UCSD-AML1 (cell line): ENCODE data around the gene ATRIP.
"Not testable (repeated sequence)": the region's sequence is repeated elsewhere in the genome, so short reads cannot be mapped to it uniquely, and the experiment has no call there.

Experiments
- DNase-seq: peaks from one replicate; lab custom pipeline; 2025; ENCODE audit not compliant: unreplicated experiment; lab: John Stamatoyannopoulos, UW

ATRIP gene

DNA sequence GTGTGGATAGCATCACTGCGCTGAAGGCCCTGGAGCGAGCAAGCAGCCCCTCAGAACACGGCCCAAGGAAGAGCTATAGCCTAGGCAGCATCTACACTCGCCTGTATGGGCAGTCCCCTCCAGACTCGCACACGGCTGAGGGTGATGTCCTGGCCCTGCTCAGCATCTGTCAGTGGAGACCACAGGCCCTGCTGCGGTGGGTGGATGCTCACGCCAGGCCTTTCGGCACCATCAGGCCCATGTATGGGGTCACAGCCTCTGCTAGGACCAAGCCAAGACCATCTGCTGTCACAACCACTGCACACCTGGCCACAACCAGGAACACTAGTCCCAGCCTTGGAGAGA, 20.5 kb downstream of the ATRIP start:
- no peak for DNase-seq

DNA sequence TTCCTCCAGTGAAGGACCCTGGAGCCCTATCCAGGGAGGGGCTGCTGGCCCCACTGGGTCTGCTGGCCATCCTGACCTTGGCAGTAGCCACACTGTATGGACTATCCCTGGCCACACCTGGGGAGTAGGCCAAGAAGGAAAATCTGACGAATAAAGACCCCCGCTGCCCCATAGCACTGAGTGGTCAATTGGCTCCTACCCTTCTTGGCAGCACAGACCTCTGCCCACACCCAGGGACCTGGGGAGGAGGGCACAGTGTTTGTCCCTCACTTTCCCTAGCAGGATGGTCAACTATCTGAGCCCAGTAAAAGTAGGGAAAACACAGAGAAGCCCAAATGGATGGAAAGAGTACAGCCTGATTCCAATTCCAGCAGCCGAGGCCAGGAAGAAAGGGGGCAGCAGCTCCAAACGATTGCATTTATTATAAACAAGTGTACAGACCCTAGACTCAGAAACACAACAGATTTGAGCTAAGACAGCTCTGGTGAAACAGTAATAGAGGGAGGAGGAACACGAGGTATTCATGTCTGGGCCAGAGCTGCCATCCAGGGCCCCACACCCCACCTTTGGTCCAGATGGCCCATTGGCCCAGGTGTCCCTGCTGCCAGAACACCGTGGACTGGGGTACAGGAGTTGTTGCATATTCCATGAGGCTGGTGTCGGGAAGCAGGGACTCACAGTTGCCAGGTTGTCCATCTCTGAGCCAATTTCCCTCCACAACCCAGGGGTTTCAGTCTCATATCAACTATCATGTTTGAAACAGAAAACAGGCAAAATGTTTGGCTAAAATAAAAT, 21.1 kb downstream of the ATRIP start:
- DNase-seq = no peak

DNA sequence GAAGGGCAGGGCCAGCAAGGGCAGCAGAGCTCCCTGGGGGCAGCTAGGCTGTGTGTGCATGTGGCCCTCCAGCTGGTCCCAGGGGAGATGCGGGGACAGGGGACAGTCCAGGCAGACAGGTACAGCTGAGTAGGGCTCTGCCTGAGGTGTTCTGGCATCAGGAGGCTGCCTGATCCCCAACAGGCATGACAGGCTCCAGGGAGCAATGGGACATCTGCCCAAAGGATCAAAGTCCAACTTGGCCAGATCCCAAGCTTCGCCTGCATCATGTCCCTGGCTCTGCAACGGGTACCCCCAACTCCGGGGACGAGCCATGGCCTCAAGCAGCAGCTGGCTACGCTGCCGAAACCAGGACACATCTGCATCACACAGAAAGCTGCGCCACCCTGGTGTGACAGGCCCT, 21.8 kb downstream of the ATRIP start:
- DNase-seq = no peak

DNA sequence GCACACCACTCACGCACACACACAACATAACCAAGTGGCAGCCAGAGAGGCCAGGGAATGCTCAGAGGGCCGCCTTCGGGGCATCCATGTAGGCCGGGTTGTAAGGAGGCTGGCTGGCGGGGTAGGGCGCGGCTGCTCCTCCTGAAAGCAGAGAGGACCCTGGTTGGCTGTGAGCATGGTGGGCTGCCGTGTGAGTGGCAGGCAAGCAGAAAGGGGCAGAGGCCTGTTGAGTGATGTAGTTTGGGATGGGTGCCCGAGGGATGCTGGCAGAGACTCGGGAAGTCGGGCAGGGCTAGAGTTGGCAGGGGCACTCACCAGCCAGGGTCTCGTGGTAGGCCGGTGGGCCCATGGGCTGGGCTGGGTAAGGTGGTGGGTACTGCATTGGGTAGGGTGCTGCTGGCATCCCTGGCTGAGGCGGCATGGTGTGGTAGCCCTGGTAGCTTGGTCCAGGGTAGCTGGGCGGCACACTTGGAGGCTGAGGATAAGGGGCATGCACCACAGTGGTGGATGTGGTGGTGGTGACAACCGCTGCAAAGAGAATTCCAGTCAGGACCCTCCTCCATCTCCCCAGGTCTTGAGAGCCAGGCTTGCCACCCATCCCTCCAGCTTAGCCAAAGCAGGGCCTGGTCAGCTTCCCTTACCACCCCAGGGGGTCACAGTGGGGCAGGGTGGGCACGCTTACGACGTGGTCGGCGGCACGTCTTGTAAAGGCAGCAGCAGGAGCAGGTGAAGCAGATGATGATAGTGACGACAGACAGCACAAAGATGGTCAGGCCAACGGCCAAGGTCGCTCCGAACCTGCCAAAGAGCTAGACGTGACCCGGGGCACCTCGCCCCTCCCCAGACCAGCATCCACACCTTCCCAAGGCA, 22.7 kb downstream of the ATRIP start:
- no peak for DNase-seq

DNA sequence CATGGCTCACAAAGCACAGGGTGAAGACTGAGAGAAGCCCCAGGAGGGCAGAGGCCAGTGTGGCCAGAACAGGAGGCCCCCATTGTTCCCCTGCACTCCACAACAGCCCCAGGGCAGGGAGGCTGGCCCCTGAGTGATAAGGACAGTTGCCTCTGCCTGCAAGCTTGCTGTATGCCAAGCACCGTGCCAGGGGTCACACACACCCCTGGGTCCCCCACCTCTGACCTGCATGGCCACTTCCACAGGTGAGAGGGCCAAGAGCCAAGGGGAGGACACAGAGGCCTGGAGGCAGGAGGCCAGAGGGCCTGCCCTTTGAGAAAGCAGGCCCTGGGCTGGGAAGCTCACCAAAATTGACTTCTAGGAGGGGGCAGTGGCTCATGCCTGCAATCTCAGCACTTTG, 23.7 kb downstream of the ATRIP start:
- no peak for DNase-seq

DNA sequence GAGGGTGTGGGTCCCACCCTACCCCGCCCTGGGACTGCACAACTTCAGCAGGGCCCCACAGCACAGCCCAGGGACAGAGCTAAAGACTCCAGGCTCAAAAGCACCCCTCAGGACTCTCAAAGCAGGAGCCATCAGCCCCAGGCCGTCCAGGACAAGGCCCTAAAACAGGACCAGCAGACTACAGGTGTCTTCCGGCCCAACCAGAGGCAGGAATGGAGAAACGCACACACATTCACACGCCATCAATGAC, 26.1 kb downstream of the ATRIP start:
- DNase-seq = no peak

DNA sequence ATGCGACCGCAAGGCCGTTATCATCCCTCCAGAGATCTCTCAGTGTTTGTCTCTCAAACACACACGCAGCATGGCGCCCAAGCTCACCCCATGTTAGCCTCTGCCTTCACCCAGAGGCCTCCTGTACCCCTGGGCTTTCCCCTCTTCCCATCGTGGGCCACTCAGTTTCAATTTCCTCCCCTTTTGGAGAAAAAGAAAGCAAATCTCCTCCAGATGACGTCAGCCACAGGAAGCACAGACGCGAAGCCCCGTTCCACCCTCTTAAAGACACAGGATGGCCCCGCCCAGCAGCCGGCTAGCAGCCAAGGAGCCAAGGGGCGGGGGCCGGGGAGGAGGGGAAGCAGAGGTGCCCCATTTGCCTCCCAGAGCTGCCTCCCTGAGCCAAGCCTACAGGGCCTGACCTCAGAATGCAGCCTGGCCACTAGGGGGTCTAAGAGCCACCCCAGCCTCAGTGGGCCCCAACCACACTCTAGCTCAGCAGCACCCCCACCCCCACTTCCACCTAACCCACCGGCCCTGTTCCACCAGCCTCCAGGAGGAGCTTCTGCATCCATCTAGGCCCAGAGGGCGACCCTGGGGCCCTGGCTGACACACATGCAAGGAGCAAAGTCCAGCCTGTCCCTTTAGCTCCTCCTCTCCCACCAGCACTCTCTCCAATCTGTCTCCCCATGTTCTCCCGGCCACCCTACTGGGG, 26.5 kb downstream of the ATRIP start:
- peak; percentile 96 for DNase-seq

DNA sequence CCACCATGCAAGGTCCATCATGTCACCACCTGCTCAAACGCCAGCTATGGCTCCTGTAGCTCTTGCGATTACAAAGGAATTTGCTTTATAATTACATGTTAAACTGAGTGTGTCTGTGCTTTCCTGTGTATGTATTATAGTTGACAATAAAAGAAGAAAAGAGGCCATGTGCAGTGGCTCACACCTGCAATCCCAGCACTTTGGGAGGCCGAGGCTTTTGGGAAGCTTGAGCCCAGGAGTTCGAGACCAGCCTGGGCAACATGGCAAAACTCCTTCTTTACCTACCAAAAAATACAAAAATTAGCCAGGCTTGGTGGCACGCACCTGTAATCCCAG, 27.0 kb downstream of the ATRIP start:
- no peak for DNase-seq

DNA sequence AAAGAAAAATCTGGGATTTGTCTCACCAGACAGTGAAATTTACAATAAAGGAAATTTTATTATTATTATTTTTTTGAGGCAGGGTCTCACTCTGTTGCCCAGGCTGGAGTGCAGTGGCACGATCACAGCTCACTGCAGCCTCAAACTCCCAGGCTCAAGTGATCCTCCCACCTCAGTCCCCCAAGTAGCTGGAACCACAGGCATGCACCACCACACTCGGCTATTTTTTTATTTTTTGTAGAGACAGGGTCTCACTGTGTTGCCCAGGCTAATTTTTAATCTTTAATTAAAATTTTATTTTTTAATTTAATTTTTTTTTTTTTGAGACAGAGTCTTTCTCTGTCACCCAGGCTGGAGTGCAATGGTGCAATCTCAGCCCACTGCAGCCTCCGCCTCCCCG, 27.5 kb downstream of the ATRIP start:
- DNase-seq = not testable (repeated sequence)

DNA sequence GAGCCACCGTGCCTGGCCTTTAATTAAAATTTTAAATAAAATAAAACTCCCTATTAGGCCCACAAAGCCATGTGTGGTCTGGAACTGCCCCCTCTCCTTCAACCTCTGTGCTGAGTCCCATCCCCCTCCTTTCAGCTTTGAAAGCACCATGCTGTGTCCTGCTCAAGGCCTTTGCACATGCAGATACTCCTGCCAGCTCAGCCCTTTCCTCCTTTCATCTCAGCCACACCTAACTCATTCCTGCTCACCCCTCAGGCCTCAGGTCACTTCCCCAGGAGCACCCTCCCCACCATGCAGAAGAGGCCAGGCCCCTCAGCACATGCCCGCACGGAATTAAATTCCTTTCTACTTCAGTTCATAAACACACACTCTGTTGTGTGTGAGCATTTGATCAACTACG, 28.1 kb downstream of the ATRIP start:
- no peak for DNase-seq

DNA sequence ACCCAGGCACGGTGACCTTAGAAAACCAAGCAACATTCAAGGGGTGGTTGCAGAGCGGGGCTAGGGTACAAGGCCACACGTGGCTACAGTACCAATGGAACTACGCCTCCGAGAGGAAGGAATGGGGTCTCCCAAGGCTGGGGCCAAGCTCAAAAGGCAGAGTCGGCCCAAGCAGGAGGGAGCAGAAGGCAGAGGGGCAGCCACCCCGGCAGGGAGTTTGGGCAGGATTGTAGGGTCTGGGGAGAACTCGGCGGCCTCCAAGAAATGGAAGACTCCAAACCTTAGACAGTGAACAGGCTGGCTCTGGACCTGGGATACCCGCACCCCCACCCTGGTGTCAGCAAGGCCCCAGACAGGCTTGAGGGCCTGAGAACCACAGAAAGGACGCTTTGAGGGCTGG, 28.7 kb downstream of the ATRIP start:
- DNase-seq = no peak

DNA sequence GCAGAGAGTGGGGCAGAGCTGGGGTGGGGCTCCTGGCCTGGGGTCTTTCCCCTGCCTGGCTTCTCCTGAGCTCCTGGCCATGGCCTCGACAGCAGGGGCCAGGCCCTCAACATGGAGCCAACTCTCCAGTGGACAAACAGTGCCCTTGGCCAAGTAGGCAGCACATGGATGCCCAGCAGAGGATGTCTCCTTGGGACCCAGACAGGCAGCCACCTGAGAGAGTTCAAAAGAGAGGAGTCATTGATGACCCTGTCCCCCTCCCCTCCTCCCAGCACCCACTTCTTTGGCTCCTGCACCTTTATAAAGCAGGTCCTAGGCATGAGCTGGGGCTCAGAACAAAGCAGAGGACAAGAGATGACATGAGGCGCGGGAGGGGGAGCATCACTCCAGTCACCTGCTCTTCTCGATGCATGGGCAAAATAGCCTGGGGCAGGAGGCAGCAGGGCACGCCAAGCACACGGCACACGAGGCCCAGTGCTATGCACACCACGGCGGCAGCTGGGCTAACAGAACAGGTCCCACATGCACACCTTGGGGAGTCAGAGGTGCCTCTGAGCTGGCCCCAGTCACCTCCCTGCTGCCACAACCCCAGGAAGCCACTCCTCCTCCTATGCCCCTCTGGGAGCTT, 30.0 kb downstream of the ATRIP start:
- DNase-seq = no peak

DNA sequence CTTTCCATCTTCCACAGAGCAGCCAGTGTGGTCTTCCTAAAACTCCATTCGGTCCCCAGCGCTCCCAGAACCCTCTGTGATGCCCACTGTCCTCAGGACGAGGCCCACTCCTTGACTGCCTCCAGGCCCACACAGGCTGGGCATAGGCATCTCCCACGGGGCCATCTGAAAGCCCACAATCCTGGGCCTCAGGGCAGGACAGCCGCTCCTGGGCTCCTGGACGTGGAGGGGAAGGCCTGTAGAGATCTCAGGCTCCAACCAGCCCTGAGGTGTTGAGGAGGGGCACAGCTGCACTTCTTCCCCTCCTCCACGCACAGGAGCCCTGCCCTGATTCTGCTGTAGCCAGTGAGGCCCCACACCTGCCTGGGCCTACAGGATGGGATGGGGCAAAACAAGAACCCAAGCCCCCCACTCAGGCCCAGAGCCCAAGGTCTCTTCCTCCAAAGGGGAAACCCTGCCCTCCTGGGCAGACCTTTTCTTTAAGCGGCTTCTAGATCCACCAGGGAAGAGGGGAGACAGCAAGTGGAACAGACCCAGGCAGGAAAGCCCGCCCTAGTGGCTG, 31.5 kb downstream of the ATRIP start:
- DNase-seq = no peak

DNA sequence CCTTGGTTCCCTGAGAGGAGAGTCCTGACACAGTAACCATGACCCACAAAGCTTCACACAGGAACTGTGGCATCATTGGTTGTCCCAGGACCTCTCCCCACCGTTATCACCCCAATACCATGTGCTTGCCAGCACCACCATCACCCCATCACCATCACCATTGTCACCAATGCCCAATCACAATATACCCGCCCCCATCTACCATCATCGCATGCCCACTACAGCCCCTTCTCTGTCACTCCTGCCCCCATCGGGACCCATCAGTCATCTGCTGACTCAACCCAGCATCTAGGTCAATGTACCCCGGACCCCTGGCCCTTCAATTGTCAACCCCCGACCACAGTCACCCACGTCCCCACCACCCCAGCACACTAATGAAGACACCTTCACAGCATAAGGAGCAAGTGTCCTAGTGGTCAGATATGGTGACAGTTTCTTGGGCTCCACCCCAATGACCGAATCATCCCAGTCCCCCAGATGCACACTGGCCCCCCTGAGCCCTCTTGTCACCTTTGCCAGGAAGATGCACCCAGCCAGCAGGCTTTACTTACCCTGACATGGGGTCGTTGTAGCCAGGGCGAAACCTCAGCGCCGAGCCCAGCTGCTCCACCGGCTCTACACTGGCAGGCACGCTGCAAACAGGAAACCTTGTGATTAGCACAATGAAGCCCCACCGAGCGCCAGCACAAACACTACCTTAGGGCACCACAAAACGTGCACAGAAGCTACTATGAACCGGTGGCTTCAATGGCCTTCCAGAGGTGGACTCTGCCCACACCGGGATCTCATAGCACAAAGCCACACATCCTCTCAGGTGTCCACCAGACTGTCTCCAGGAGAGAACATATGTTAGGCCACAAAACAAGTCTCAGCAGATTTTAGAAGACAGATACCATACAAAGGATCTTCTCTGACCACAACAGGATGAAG, 32.4 kb downstream of the ATRIP start:
- no peak for DNase-seq

DNA sequence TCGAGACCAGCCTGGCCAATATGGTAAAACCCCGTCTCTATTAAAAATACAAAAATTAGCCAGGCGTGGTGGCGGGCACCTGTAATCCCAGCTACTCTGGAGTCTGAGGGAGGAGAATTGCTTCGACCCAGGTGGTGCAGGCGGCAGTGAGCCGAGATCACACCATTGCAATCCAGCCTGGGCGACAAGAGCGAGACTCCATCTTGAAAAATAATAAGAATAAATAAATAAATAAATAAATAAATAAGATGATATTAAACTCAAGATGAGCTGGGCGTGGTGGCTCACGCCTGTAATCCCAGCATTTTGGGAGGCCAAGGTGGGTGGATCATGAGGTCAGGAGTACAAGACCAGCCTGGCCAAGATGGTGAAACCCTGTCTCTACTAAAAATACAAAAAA, 34.4 kb downstream of the ATRIP start:
- DNase-seq = not testable (repeated sequence)

DNA sequence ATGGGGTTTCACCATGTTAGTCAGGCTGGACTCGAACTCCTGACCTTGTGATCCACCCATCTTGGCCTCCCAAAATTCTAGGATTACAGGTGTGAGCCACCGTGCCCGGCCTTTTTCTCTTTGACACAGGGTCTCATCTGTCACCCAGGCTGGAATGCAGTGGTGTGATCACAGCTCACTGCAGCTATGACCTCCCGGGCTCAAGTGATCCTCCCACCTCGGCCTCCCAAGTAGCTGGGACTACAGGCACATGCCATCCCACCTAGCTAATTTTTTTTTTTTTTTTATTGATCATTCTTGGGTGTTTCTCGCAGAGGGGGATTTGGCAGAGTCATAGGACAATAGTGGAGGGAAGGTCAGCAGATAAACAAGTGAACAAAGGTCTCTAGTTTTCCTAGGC, 36.3 kb downstream of the ATRIP start:
- not testable (repeated sequence) for DNase-seq

DNA sequence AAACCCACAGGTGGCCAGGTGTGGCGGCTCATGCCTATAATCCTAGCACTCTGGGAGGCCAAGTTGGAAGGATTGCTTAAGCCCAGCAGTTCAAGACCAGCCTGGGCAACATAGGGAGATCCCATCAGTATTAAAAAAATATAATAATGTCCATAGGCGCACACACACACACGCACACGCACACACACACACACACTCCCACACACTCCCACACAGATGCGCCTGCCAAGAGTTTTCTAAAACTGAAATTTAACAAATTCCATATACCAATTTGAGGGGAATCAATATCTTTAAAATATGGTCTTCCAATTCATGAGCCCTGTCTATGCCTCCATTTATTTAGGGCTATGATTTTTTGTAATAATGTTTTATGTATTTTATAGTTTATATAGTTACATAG, 40.4 kb downstream of the ATRIP start:
- no peak for DNase-seq

DNA sequence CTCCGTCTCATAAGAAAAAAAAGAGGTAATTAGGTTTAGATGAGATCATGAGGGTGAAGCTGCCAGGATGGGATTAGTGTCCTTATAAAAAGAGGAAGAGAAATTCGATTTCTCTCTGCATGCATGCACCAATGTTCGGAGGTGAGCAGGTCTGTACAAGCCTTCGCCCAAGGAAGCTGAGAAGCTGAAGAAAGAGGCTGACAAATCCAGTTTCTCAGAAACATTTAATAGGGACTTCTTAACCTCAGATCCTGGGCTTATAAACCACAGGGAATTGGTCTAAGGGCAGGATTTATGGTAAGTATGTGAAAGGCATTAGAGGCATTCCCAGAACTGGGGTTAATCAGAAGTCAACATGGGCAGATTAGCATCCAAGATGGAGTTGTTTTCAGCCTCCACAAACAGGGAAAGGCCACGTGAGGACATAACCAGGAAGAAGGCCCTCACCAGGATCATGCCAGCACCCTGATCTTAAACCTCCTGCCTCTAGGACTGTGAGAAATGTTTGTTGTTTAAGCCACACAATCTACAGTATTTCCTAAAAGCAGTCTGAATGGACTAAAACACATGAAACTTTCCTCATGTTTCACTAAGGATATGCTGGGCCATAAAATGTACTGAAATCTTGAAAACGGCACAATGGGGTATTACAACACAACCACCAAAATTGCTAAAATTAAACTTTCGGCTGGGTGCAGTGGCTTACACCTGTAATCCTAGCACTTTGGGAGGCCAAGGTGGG, 46.1 kb downstream of the ATRIP start:
- DNase-seq = no peak

DNA sequence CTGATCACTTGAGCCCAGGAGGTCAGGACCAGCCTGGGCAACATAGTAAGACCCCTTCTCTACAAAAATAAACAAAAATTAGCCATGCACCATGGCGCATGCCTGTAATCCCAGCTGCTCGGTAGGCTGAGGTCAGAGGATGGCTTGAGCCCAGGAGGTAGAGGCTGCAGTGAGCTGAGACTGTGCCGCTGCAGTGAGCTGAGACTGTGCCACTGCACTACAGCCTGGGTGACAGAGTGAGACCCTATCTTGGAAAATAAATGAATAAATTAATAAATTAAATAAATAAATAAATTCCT, 46.6 kb downstream of the ATRIP start:
- no peak for DNase-seq

DNA sequence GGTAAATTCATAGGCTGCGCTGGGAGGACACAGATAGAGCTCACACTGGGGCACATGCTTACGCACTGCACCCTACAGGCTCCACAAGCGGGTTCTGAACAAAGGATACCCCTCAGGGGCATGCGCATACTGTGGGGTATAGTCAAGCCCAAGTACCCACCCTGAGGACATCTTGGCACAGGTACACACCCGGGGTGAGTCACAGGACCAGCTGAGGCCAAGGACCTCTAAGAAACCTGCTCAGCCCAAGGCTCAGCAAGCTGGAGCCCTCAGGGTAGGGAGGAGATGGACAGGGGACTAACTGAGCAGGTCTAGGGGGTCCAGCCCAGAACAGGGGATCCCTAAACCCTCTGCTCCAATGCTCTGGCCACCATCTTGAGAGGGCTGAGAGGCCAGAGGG, 54.1 kb downstream of the ATRIP start:
- DNase-seq = no peak
